Suprapubic skin (tissue), 4 donors: Measurements from ENCODE around the gene DAD1. TPM values are rescaled to one million over a fixed set of nuclear protein-coding genes. Genes with fewer than 3 reads are reported as not detected.

Source experiments
- DNase-seq, 2 donors: peaks; one replicate each; pipeline ENCODE4 v3.0.0-alpha.2; 2019; ENCODE audit warnings: low spot score in 2 of 2
- H3K27ac ChIP-seq: fragments of 200-600 bp; sonication (generic); one replicate; pipeline ENCODE4 v1.5.1; 2019
- H3K27me3 ChIP-seq: fragments of 200-600 bp; sonication (generic); one replicate; pipeline ENCODE4 v1.5.1; 2019
- H3K36me3 ChIP-seq: fragments of 200-600 bp; sonication (generic); one replicate; pipeline ENCODE4 v1.5.1; 2019
- H3K4me1 ChIP-seq: fragments of 200-600 bp; sonication (generic); one replicate; pipeline ENCODE4 v1.5.1; 2019
- H3K4me3 ChIP-seq: fragments of 200-600 bp; sonication (generic); one replicate; pipeline ENCODE4 v1.5.1; 2019; ENCODE audit warnings: mild to moderate bottlenecking
- H3K9me3 ChIP-seq: fragments of 200-600 bp; sonication (generic); one replicate; pipeline ENCODE4 v1.5.1; 2019
- EP300 ChIP-seq: sonication (generic); formaldehyde crosslinking; IDR thresholded peaks from one replicate; pipeline ENCODE4 v1.6.1; 2017; ENCODE audit warnings: antibody characterized with exemption
- POLR2A ChIP-seq, 2 donors: fragments of 450-650 bp; IDR thresholded peaks; one replicate each; pipeline ENCODE4 v1.6.1; 2017; ENCODE audit warnings: antibody characterized with exemption in 2 of 2, mild to moderate bottlenecking in 2 of 2, moderate library complexity in 2 of 2
- POLR2AphosphoS5 ChIP-seq, 3 donors: sonication (generic); formaldehyde crosslinking; IDR thresholded peaks; one replicate each; pipeline ENCODE4 v1.6.1; 2017; ENCODE audit warnings: antibody characterized with exemption in 3 of 3
- WGBS: methylation state at CpG from one replicate; pipeline ENCODE4 v1.1.5; 2018; 5-methylcytosine and 5-hydroxymethylcytosine counted together
- total RNA-seq, 4 donors: library from RNA; depleted of rRNA; stranded (reverse); fragments of >200 nt; gene quantifications; one replicate each; pipeline ENCODE4 v1.1.0, GENCODE V29; 2016
- TF ChIP-seq, protein P1 (sequence below), 2 donors: fragments of 200-600 bp in 1 of 2; fragments of 450-650 bp in 1 of 2; sonication (generic) in 1 of 2; IDR thresholded peaks; one replicate each; pipeline ENCODE4 v1.5.1; 2016 to 2019; ENCODE audit warnings: antibody characterized with exemption in 2 of 2, mild to moderate bottlenecking in 1 of 2, moderate library complexity in 1 of 2

DAD1 gene
- total RNA-seq, 4 donors from 2014 or later = 110 to 212 (median 187) TPM

DNA sequence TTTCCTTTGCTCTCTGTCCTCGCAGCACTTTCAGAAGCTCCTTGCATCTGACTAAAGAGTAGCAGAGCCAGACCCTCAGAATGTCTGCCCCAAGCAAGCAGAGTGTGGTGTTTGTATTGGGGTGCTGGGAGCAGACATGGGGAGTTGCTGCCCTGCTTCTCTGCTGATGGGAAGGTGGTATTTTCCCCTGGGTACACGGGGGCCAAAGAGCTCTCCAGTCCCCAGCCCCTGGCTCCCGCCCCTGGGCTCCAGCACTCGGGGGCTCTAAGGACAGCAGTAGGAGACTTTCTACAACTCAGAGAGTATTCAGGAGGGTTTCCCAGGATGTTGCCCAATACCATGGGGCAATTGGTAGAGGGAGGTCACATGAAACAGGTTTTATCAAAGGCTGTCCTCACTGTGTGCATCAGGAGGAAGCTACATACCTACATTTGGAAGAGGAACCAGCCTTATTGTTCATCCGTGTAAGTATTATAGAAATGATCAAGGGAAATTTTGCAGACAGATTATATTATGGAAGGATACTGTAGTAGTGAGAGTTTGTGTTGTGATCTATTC is 50.3 kb downstream of the DAD1 start:
- peak overlapping the region; percentile 64 for H3K27ac ChIP-seq
- H3K4me1 ChIP-seq = peaks cover 55% of the 10 kb centered on the region
- H3K4me3 ChIP-seq = no peak overlapping the region
- 81% methylated on average over 2 of the region's 5 CpGs for WGBS
- DNase-seq = no peak
- H3K9me3 ChIP-seq = no peaks in the 10 kb centered on the region
- no peaks in the 10 kb centered on the region for H3K27me3 ChIP-seq
- no peaks in the 10 kb centered on the region for H3K36me3 ChIP-seq
- TF ChIP-seq EP300 (no peak), POLR2AphosphoS5 (IDR thresholded peaks at IDR 0.05) (no peak), POLR2A (IDR thresholded peaks at IDR 0.05) (no peak)
- TF ChIP-seq, protein P1, sequence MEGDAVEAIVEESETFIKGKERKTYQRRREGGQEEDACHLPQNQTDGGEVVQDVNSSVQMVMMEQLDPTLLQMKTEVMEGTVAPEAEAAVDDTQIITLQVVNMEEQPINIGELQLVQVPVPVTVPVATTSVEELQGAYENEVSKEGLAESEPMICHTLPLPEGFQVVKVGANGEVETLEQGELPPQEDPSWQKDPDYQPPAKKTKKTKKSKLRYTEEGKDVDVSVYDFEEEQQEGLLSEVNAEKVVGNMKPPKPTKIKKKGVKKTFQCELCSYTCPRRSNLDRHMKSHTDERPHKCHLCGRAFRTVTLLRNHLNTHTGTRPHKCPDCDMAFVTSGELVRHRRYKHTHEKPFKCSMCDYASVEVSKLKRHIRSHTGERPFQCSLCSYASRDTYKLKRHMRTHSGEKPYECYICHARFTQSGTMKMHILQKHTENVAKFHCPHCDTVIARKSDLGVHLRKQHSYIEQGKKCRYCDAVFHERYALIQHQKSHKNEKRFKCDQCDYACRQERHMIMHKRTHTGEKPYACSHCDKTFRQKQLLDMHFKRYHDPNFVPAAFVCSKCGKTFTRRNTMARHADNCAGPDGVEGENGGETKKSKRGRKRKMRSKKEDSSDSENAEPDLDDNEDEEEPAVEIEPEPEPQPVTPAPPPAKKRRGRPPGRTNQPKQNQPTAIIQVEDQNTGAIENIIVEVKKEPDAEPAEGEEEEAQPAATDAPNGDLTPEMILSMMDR (IDR thresholded peaks at IDR 0.05) = no peak

DNA sequence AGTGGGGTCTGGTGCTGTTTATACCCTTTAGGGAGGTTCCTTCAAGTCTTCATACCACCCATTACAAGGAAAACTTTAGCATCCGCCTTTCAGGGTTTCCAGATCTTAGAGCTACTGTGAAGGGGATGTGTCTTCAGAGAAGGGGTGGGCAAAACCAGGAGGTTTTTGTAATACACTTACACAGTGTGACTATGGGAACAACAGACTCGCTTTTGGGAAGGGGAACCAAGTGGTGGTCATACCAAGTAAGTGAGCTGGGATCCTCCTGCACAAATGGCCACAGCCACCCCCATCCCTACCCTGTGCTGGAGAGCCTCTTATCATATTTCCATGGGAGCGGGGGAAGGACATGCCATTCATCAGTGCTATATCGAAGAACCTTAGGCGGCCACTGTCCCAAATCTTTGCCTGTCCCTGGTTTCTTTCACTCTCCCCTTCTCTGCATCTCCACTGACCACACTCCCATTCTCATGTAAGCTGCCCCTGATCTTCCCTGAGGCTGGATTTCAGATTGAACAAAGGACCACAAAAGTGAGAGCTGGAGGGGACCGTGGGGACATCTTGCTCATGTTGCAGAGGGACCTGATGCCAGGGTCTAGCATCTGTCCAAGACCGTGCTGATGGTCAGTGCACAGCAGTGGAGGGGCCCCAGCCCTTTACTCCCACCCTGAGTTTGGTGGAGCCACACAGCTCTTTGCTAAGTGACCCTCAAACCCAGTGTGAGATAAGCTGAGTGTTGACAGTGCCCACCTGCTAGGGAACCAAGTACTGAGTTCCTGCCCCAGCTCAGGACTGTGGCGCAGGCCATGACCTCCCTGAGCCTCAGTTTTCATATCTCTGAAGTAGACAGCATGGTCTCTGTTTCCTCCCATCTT is 51.4 kb downstream of the DAD1 start:
- no peaks in the 10 kb centered on the region for H3K36me3 ChIP-seq
- no peaks in the 10 kb centered on the region for H3K27me3 ChIP-seq
- H3K4me3 ChIP-seq = no peak overlapping the region
- no peaks in the 10 kb centered on the region for H3K9me3 ChIP-seq
- TF ChIP-seq EP300 = no peak
- TF ChIP-seq, protein P1 (IDR thresholded peaks at IDR 0.05) = no peak
- TF ChIP-seq POLR2AphosphoS5 (IDR thresholded peaks at IDR 0.05) = no peak
- no peak for TF ChIP-seq POLR2A (IDR thresholded peaks at IDR 0.05)
- DNase-seq = no peak
- 92% methylated on average over 8 of the region's 8 CpGs for WGBS
- H3K4me1 ChIP-seq = peaks cover 55% of the 10 kb centered on the region
- peak overlapping the region; percentile 64 for H3K27ac ChIP-seq

DNA sequence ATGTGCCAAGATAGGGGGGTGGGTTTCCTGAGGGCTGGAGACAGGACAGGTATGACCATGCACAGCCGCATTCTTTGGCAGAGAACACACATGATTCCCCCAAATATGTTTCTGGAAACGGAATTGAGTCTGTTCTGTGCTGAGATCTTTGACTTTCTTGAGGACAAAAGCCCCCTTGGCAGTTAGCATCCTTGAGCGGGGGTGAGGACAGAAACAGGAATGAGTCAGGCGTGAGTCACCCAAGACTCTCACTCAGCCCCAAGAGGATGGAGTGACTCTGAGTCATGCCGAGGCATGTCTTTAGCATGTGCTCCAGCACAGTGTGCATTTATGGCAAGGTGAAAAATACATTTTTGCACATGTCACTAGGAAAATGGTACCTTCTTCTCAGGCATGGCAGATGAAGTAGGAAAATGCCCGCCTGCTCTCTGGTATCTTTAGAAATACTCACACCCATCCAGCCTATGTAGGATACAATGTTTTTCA is 52.1 kb downstream of the DAD1 start:
- Histone ChIP-seq H3K27ac (peak overlapping the region; percentile 64), H3K27me3 (no peaks in the 10 kb centered on the region), H3K4me1 (peaks cover 52% of the 10 kb centered on the region), H3K36me3 (no peaks in the 10 kb centered on the region), H3K9me3 (no peaks in the 10 kb centered on the region), H3K4me3 (no peak overlapping the region)
- peak in 1 of 2 donors; percentile 80 for DNase-seq
- WGBS = 12% methylated on average over 6 of the region's 6 CpGs
- TF ChIP-seq POLR2A (IDR thresholded peaks at IDR 0.05) (no peak), EP300 (no peak), POLR2AphosphoS5 (IDR thresholded peaks at IDR 0.05) (peak in 2 of 3 donors; percentile 64 to 75)
- TF ChIP-seq, protein P1 (IDR thresholded peaks at IDR 0.05) = no peak

DNA sequence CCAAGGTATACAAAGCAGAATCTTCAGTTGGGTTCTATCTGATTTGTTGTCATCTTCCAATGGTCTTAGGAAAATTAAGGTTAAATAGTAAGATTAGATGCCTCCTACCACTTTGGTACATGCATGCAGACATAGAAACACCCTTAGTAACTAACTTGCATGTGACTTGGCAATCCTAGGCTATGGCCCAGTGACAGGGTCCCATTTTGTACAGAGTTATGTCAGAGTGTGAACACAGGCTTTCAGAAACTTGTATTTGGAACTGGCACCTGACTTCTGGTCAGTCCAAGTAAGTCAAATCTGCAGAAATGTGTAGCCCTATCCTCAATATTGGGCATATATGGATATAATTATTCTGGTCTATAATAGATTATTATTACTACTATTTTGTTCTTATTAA is 53.1 kb downstream of the DAD1 start:
- no peak overlapping the region for H3K27ac ChIP-seq

More for the DNA sequence above, 53.1 kb downstream of the DAD1 start:
- TF ChIP-seq POLR2A (IDR thresholded peaks at IDR 0.05) (no peak), EP300 (no peak), POLR2AphosphoS5 (IDR thresholded peaks at IDR 0.05) (no peak)
- TF ChIP-seq, protein P1 (IDR thresholded peaks at IDR 0.05) = no peak
- peaks cover 43% of the 10 kb centered on the region for H3K4me1 ChIP-seq
- DNase-seq = no peak
- H3K36me3 ChIP-seq = no peaks in the 10 kb centered on the region
- H3K9me3 ChIP-seq = no peaks in the 10 kb centered on the region
- no peaks in the 10 kb centered on the region for H3K27me3 ChIP-seq
- H3K4me3 ChIP-seq = no peak overlapping the region
